NCI-H510A treated with DMSO at 0.1 percent for 48 hours (cell line): ENCODE data around the gene GIGYF1.

Experiments used
- DNase-seq: peaks from one replicate; lab custom pipeline; 2025; lab: John Stamatoyannopoulos, UW

The GIGYF1 gene

GRCh38 chr7:100683659-100684533 is 10.2 kb downstream of the GIGYF1 start:
- no peak for DNase-seq

DNA sequence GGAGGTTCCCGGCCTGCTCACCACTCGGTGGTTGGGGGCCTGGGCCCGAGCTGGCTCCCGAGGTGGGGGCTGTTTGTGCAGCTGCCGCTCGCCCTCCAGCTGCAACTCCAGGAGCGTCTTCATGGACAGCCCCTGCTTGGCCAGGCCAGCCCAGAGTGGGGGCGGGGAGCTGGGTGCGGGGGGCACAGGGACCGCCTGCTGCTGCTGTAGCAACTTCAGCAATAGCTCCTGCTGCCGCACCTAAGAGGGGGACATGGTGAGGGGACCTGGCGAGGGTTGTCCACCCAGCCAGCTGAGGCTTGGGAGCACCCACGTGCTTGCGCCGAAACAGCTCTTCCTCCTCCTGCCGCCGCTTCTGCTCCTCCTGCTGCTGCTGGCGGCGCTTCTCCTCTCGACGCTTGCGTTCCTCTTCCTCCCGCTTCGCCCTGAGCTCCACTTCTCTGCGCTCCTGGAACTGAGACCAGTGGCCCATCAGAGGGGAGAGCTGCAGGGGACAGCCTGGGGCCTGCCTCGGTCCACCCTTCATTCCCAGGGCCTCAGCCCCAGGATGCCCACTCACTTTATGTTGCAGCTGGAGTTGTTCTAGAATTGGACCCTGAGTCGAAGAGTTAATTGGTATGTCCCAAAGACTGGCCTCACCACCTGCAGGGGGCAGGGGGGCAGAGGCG is 10.9 kb downstream of the GIGYF1 start:
- no peak for DNase-seq

DNA sequence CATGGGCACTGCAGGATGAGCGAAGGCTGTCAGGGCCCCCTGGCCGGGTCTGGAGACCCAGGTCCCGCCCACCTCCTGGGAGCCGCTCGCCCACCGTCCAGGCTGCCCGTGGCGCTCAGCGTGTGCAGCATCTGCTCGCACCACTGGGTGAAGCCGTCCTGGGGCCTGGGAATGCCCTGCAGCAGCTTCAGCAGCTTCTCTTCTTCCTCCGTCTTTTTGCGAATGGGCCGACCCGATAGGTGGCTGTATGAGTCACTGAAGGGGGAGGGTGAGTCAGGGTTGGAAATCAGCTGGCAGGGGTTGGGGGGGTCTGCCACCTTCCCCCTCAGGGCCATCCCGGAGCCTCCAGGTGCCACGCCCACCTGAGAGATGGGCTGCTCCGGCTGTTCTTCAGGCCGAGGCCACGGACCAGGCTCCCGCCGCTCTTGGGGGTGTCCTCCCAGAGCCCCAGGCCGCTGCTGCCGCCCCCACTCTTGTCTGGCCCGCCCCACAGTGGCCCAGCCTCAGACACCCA is 11.8 kb downstream of the GIGYF1 start:
- no peak for DNase-seq

GRCh38 chr7:100681491-100682227 is 12.4 kb downstream of the GIGYF1 start:
- DNase-seq, result no peak

GRCh38 chr7:100680576-100681271 is 13.3 kb downstream of the GIGYF1 start:
- no peak for DNase-seq

GRCh38 chr7:100679927-100680575 is 14.0 kb downstream of the GIGYF1 start:
- DNase-seq, result no peak

DNA sequence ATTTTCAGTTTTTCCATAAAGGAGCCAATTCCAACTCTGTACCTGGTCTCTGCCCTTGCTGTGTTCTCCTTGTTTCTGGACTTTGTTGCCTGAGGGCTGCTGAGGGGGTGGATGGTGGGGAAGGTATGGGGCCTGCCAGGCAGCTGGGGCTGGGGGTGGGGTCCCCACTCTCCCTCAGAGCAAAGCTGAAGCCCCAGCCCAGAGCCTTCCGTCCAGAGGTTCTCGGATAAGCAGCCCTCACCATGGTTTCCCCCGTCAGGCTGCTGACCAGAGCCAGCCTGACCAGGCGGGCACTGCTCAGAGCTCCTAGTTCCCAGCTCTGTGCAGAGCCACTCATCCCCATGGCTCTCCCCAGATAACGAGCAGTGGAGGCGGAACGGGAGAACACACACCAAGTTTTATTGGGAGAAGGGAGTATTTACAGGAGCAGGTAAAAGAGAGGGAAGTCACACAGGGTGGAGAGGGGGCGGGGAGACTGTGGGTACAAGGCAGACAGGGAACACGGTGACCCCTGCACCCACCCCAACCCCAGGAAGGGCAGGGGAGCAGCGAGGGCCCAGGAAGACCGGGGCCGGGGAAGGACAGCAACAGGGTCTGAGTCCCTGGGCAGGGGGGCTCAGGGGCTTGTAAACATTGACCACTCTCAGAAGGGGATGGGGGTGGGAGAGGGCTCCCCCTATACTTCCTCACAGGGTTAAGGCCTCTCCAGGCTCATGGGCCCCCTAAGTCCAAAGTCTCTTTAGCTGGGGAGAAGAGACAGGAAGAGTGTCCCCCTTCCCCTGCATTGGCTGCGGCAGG is 14.7 kb downstream of the GIGYF1 start:
- no peak for DNase-seq

DNA sequence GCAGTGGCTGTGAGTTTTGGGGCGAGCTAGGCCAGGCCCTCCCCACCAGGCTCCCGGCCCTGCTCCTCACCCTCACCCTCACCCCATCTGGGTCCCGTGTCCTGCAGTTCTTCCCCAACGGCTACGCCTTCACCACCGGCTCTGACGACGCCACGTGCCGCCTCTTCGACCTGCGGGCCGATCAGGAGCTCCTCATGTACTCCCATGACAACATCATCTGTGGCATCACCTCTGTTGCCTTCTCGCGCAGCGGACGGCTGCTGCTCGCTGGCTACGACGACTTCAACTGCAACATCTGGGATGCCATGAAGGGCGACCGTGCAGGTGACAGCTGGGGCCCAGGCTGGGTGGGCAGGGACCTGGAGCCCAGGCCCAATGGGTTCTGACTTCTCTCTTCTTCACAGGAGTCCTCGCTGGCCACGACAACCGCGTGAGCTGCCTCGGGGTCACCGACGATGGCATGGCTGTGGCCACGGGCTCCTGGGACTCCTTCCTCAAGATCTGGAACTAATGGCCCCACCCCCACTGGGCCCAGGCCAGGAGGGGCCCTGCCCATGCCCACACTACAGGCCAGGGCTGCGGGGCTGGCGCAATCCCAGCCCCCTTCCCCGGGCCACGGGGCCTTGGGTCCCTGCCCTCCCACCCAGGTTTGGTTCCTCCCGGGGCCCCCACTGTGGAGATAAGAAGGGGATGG is 15.6 kb downstream of the GIGYF1 start:
- DNase-seq, result no peak

DNA sequence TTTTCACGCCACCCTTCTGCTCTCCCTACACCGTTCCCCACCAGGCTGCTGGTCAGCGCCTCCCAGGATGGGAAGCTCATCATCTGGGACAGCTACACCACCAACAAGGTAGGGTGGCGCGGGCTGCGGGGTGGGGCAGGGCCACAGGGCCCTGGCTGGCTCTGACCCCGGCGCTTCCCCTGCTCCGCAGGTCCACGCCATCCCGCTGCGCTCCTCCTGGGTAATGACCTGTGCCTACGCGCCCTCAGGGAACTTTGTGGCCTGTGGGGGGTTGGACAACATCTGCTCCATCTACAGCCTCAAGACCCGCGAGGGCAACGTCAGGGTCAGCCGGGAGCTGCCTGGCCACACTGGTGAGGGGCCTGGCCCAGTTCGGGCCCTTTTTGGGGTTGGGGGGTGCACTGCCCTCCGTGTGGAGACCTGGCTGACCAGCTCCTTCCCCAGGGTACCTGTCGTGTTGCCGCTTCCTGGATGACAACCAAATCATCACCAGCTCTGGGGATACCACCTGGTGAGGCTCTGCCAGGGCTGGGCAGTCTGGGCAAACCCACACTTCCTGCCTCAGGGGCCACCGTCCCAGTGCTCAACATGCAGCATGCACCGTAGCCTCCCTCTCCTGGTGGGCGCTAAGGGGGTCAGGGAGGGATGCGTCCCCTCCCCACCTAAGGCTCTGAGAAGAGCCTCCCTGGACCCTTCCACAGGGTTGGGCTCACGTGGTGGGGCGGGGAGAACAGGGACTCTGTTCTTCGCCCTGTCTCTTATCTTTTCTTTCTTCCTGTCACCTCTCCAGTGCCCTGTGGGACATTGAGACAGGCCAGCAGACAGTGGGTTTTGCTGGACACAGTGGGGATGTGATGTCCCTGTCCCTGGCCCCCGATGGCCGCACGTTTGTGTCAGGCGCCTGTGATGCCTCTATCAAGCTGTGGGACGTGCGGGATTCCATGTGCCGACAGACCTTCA is 16.5 kb downstream of the GIGYF1 start:
- no peak for DNase-seq

DNA sequence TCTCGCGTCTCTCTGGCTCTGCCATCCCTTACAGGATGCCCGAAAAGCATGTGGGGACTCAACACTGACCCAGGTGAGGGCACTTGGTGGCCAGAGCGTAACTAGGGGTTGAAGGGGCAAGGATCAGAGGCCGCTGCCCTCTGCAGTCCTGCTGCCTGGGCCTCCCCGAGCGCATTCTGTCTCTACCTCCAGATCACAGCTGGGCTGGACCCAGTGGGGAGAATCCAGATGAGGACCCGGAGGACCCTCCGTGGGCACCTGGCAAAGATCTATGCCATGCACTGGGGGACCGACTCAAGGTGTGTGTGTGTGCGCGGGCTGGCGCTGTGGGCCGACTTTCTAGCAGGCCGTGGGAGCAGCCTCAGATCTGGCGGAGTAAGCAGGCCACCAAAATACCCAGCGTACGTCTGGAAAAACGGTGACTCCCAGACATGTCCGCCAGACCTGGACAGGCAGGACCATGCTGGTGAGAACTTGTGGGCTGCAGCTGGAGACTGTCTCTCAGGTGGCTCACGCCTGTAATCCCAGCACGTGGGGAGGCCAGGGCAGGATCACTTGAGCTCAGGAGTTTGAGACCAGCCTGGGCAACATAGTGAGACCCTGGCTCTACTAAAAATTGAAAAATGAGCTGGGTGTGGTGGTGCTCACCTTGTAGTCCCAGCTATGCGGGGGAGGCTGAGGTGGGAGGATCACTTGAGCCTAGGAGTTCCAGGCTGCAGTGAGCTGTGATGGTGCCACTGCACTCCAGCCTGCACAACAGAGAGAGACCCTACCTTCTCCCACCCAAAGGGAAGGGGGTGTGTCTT is 17.3 kb downstream of the GIGYF1 start:
- DNase-seq, result no peak

DNA sequence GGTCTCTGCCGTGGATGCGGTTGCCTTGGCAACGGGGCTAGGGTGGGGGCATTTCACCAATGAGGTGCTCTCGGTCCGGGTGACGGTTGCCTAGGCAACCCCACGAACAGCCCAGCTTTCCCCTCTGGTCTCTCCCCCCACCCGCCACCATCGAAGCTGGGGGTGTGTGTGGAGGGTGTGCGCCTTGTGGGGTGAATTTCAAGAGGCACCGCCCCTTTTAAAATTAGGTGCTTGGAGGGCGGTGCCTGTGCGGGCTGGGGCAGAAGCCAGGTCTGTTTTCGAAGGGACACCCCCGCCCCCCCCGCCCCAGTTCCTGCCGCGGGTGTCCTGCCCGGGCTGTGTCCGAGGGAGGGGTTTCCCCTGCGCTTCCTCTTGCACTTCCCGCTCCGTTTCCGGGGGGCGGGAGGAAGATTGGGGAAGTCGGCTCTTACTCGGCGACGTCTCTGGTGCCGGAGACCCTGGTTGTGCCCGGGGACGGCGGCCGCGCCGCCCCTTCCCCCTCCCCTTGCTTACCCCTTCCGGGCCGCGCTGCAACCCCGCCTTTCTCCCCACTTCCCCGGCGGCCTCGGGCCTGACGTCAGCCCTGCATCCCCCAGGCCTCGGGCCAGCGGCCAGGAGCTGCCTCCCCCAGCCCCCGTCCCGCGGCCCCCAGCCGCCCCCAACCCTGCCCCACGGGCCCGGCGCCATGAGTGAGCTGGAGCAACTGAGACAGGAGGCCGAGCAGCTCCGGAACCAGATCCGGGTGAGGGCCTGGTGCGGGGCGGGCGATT is 18.3 kb downstream of the GIGYF1 start:
- no peak for DNase-seq

DNA sequence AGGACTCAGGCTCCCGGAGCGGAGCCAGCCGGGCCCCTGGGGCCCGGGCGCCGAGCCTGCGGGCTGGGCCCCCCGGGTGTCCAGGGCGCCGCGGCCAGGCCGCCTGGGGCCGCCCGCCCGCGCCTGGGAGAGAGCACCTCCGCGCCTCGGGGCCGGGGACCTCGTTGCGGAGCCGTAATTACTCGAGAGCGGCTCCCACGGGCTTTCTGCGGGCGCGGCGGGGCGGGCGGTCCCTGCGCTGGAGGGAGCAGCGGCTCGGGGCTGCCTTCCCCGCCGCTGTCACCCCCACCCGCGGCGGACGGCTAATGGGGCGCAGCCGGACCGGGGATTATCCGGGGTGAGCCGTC is 19.0 kb downstream of the GIGYF1 start:
- no peak for DNase-seq

GRCh38 chr7:100674411-100675104 is 19.5 kb downstream of the GIGYF1 start:
- DNase-seq, result no peak

DNA sequence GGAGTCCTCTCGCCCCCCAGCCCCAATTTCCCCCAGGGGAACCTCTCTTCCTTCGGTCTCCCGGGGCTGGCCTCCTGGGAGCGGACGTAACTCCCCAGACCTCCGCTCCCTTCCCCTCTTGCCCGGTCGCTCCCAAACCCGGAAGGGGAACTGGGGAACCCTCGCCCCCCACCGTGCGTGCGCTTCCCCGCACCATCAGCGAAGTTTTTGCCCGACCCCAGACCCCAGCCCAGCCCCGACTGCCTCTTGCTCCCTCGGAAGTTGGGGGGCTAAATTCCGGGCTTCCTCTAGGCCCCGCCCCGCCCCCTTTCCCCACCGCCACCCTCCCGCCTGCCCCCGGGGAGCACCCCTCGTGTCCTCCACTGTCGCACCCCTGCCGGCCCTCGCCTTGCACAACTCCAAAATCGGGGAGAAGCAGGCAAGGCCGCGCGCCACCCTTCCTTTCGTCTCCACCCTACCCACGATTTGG is 20.1 kb downstream of the GIGYF1 start:
- no peak for DNase-seq

DNA sequence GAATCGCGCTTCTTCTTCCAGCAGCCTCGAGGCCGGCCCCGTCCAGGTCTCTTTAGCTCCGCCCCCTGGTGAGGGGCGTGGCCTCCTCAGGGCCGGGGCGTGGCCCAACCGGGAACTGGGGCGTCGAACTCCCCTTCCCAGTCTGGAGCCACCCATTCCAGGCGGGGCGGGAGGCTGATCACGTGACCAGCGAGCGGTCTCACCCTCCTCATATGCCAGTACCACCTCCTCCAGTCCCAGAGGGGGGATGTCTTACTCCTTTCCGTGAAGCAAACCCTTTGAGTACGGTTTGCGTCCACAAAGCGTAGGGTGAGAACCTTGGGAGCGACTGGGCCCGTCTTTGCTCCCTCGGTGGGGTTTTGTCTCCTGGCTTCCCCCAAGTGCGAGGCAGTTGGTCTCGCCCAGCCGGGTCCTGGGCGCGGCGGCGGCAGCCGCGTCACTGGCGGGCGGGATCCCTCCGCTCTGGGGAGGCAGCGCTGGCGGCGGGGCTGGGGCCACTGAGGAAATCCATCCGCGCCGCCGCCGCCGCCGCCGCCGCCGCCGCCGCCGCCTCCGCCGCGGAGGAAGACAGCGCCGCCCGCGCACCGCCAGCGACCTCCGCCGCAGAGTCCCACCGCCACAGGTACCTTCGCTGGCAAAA is 20.6 kb downstream of the GIGYF1 start, which contains the start of gene GNB2:
Gene GNB2 (plus strand): TSS at position 439 of the 640 bp plus-strand sequence. CDS start 2,526 bp downstream, outside the sequence.
- peak; percentile 78 for DNase-seq
